Liver (tissue), 9 donors: Measurements from ENCODE around the gene SENP1. TPM values are rescaled to one million over a fixed set of nuclear protein-coding genes. Genes with fewer than 3 reads are reported as not detected.

Experiments
- DNase-seq: peaks from one replicate; pipeline ENCODE4 v3.0.0-alpha.2; 2017; ENCODE audit warnings: low spot score
- H3K27ac ChIP-seq, 2 donors: one replicate each; pipeline ENCODE4 v1.7.0; 2013; ENCODE audit warnings: inconsistent platforms in 2 of 2, low read length in 2 of 2, control low read depth in 1 of 2, low read depth in 1 of 2, mild to moderate bottlenecking in 1 of 2
- H3K27me3 ChIP-seq, 4 donors: one replicate each; pipeline versions ENCODE4 v1.6.1 to v1.7.0; 2013; ENCODE audit warnings: low read length in 3 of 4, inconsistent platforms in 1 of 4, mild to moderate bottlenecking in 1 of 4, moderate library complexity in 1 of 4; ENCODE audit not compliant: control insufficient read depth in 4 of 4, insufficient read depth in 4 of 4
- H3K36me3 ChIP-seq, 4 donors: one replicate each; pipeline versions ENCODE4 v1.6.1 to v1.7.0; 2013; ENCODE audit warnings: low read length in 3 of 4, mild to moderate bottlenecking in 3 of 4, low read depth in 1 of 4, moderate library complexity in 1 of 4; ENCODE audit not compliant: control insufficient read depth in 4 of 4, insufficient read depth in 3 of 4
- H3K4me1 ChIP-seq, 4 donors: one replicate each; pipeline versions ENCODE4 v1.6.1 to v1.7.0; 2013; ENCODE audit warnings: low read length in 3 of 4, mild to moderate bottlenecking in 3 of 4, moderate library complexity in 1 of 4; ENCODE audit not compliant: control insufficient read depth in 4 of 4, insufficient read depth in 4 of 4
- H3K4me3 ChIP-seq, 3 donors: one replicate each; pipeline versions ENCODE4 v1.6.1 to v1.7.0; 2013; ENCODE audit warnings: low read length in 3 of 3, control low read depth in 1 of 3, low read depth in 1 of 3, mild to moderate bottlenecking in 1 of 3
- H3K9ac ChIP-seq, 2 donors: one replicate each; pipeline ENCODE4 v1.7.0; 2013; ENCODE audit warnings: low read length in 2 of 2, mild to moderate bottlenecking in 2 of 2, moderate library complexity in 2 of 2, control low read depth in 1 of 2, low read depth in 1 of 2
- H3K9me3 ChIP-seq, 4 donors: one replicate each; pipeline versions ENCODE4 v1.6.1 to v1.7.0; 2013; ENCODE audit warnings: low read length in 3 of 4; ENCODE audit not compliant: control insufficient read depth in 4 of 4
- CTCF ChIP-seq: fragments of 150-350 bp; IDR thresholded peaks from 2 replicates; pipeline ENCODE4 v1.5.1; 2017; ENCODE audit warnings: improper control_type of control experiment, low read depth, low read length; ENCODE audit not compliant: missing input control
- EGR1 ChIP-seq, 2 donors: IDR thresholded peaks; 2 replicates each; pipeline ENCODE4 v1.6.1; 2016 to 2018; ENCODE audit warnings: antibody characterized with exemption in 2 of 2, low read depth in 2 of 2
- FOXA1 ChIP-seq: IDR thresholded peaks from 2 replicates; pipeline ENCODE4 v1.6.1; 2016; ENCODE audit warnings: antibody characterized with exemption
- FOXA2 ChIP-seq: IDR thresholded peaks from 2 replicates; pipeline ENCODE4 v1.6.1; 2016; ENCODE audit warnings: antibody characterized with exemption
- GABPA ChIP-seq, 2 donors: IDR thresholded peaks in 1 of 2; conservative IDR thresholded peaks in 1 of 2; 2 replicates each; pipeline ENCODE4 v1.6.1; 2016; ENCODE audit warnings: antibody characterized with exemption in 2 of 2, mild to moderate bottlenecking in 1 of 2, moderate library complexity in 1 of 2
- HNF4G ChIP-seq: IDR thresholded peaks from 2 replicates; pipeline ENCODE4 v1.6.1; 2016; ENCODE audit warnings: antibody characterized with exemption
- MAX ChIP-seq: IDR thresholded peaks from 2 replicates; pipeline ENCODE4 v1.6.1; 2016; ENCODE audit warnings: antibody characterized with exemption
- RAD21 ChIP-seq, 2 donors: IDR thresholded peaks; 2 replicates each; pipeline ENCODE4 v1.6.1; 2016; ENCODE audit warnings: antibody characterized with exemption in 2 of 2, mild to moderate bottlenecking in 2 of 2
- REST ChIP-seq: IDR thresholded peaks from 2 replicates; pipeline ENCODE4 v1.6.1; 2016; ENCODE audit warnings: antibody characterized with exemption, mild to moderate bottlenecking
- RXRA ChIP-seq, 2 donors: IDR thresholded peaks; 2 replicates each; pipeline ENCODE4 v1.6.1; 2017 to 2018; ENCODE audit warnings: antibody characterized with exemption in 2 of 2, mild to moderate bottlenecking in 1 of 2
- SP1 ChIP-seq: IDR thresholded peaks from 2 replicates; pipeline ENCODE4 v1.6.1; 2018; ENCODE audit warnings: antibody characterized with exemption, mild to moderate bottlenecking
- TAF1 ChIP-seq: conservative IDR thresholded peaks from 2 replicates; pipeline ENCODE4 v1.6.1; 2016; ENCODE audit warnings: antibody characterized with exemption, mild to moderate bottlenecking
- YY1 ChIP-seq: IDR thresholded peaks from 2 replicates; pipeline ENCODE4 v1.6.1; 2016; ENCODE audit warnings: antibody characterized with exemption, mild to moderate bottlenecking
- ZBTB33 ChIP-seq: IDR thresholded peaks from 2 replicates; pipeline ENCODE4 v1.6.1; 2016; ENCODE audit warnings: antibody characterized with exemption
- WGBS: extraction: QIAGEN DNeasy Blood & Tissue Kit; methylation state at CpG from one replicate; pipeline ENCODE4 v1.1.7; 2013; 5-methylcytosine and 5-hydroxymethylcytosine counted together
- polyA plus RNA-seq, 2 donors: library from polyadenylated mRNA; stranded (reverse) in 1 of 2; unstranded in 1 of 2; fragments of 200-250 nt in 1 of 2; fragments of >200 nt in 1 of 2; fragmentation: Nextera tagmentation in 1 of 2; extraction: Ambion mirVana in 1 of 2; gene quantifications; one replicate each; pipeline versions ENCODE4 v1.2.1 to v1.2.3, GENCODE V29; 2013 to 2015
- total RNA-seq, 2 donors: library from RNA; depleted of rRNA; stranded (reverse); fragments of >200 nt; gene quantifications; one replicate each; pipeline ENCODE4 v1.2.3, GENCODE V29; 2014
- donor health status: healthy.
- donor health status: healthy.
- donor health status: healthy.
- donor health status: healthy.
- donor health status: healthy.

Gene SENP1
- total and polyA plus RNA-seq, 4 donors: 1.4 to 11.7 (median 4.2) TPM

GRCh38 chr12:48106681-48107613 lies 1.1 kb upstream of the SENP1 start:
- no peaks in the 10 kb centered on the region for H3K36me3 ChIP-seq
- WGBS: 71% methylated on average over 5 of the region's 5 CpGs
- peak overlapping the region; percentile 90 to 99 (median 98) for H3K4me3 ChIP-seq
- DNase-seq: no peak
- H3K9me3 ChIP-seq: no peaks in the 10 kb centered on the region
- TF ChIP-seq GABPA (IDR thresholded peaks at IDR 0.05 in 1 of 2, conservative IDR thresholded peaks at IDR 0.05 in 1 of 2): no peak
- no peak for TF ChIP-seq CTCF
- no peak for TF ChIP-seq MAX
- no peak for TF ChIP-seq FOXA1
- no peak for TF ChIP-seq ZBTB33
- no peak for TF ChIP-seq YY1
- TF ChIP-seq TAF1: no peak
- H3K27me3 ChIP-seq: no peaks in the 10 kb centered on the region
- H3K4me1 ChIP-seq: peaks cover 0 to 19% (median 17%) of the 10 kb centered on the region in 4 donors
- H3K9ac ChIP-seq: peak overlapping the region; percentile 61 to 76
- H3K27ac ChIP-seq: peak overlapping the region; percentile 85 to 95

GRCh38 chr12:48105321-48105866 lies 485 bp downstream of the SENP1 start:
- TF ChIP-seq ZBTB33 (no peak), SP1 (no peak), REST (no peak), EGR1 (IDR thresholded peaks at IDR 0.05; ENCODE audit: low read depth in 2 of 2) (no peak), HNF4G (no peak), TAF1 (no peak), RAD21 (IDR thresholded peaks at IDR 0.05) (no peak), GABPA (IDR thresholded peaks at IDR 0.05 in 1 of 2, conservative IDR thresholded peaks at IDR 0.05 in 1 of 2) (no peak), FOXA2 (no peak), YY1 (no peak), RXRA (IDR thresholded peaks at IDR 0.05) (no peak)
- peak; percentile 36 for DNase-seq
- Histone ChIP-seq H3K4me1 (peaks cover 0 to 19% (median 17%) of the 10 kb centered on the region in 4 donors), H3K9me3 (no peaks in the 10 kb centered on the region), H3K36me3 (peaks cover 0 to 3% (median 0%) of the 10 kb centered on the region in 4 donors), H3K9ac (peak overlapping the region; percentile 76 to 97), H3K4me3 (peak overlapping the region; percentile 90 to 99 (median 98)), H3K27me3 (no peaks in the 10 kb centered on the region), H3K27ac (peak overlapping the region; percentile 85 to 95)
- under 1% methylated on average over 30 of the region's 30 CpGs for WGBS
